Activated effector memory CD4-positive, alpha-beta T cell treated with anti-CD3 and anti-CD28 coated beads, Interleukin-2, amount 50 U/mL, for 16 hours (primary cell): ENCODE results near the gene CMC4.

Experiments
- DNase-seq: peaks from one replicate; pipeline ENCODE4 v3.0.0-alpha.2; 2020

CMC4 gene

GRCh38 chrX:155070975-155071693 lies at the start of gene CMC4, which contains the start of the genes BRCC3 and MTCP1:
Gene CMC4, minus strand, starts transcription at chrX:155071136. Its CDS starts 7,113 bp downstream, at chrX:155064023.
Gene BRCC3, plus strand, starts transcription at chrX:155071508. Its CDS starts 20 bp downstream, at chrX:155071528.
Gene MTCP1, minus strand, starts transcription at chrX:155071136. Its CDS starts 5,126 bp downstream, at chrX:155066010.
- peak; percentile 91 for DNase-seq

GRCh38 chrX:155115174-155115819 lies 44.4 kb upstream of the CMC4 start:
- no peak for DNase-seq

GRCh38 chrX:155113097-155113496 lies 42.2 kb upstream of the CMC4 start:
- DNase-seq, result no peak

GRCh38 chrX:155112171-155112570 lies 41.2 kb upstream of the CMC4 start:
- DNase-seq, result no peak

GRCh38 chrX:155108427-155108826 lies 37.5 kb upstream of the CMC4 start:
- DNase-seq, result no peak

- DNase-seq, result no peak
These were observed 35.0 kb upstream of the CMC4 start for GRCh38 chrX:155105919-155106318.

GRCh38 chrX:155094468-155095061 lies 23.6 kb upstream of the CMC4 start:
- no peak for DNase-seq

- DNase-seq, result no peak
These were observed 16.2 kb upstream of the CMC4 start for GRCh38 chrX:155086961-155087735.

GRCh38 chrX:155086202-155086840 lies 15.4 kb upstream of the CMC4 start:
- DNase-seq, result peak; percentile 77

GRCh38 chrX:155071694-155072280 lies 851 bp upstream of the CMC4 start:
- DNase-seq, result no peak

- DNase-seq, result no peak
These were observed 317 bp downstream of the CMC4 start for GRCh38 chrX:155070663-155070974.

- DNase-seq, result no peak
These were observed 898 bp downstream of the CMC4 start for GRCh38 chrX:155070038-155070437.

- no peak for DNase-seq
These were observed 1.5 kb downstream of the CMC4 start for GRCh38 chrX:155069414-155069813.

GRCh38 chrX:155068165-155068564 lies 2.8 kb downstream of the CMC4 start:
- DNase-seq, result no peak

GRCh38 chrX:155065035-155065734 lies 5.8 kb downstream of the CMC4 start:
- no peak for DNase-seq

- no peak for DNase-seq
These were observed 9.2 kb downstream of the CMC4 start for GRCh38 chrX:155061760-155062159.

GRCh38 chrX:155056877-155057792 lies 13.8 kb downstream of the CMC4 start:
- DNase-seq, result peak; percentile 81

- DNase-seq, result peak; percentile 62
These were observed 14.5 kb downstream of the CMC4 start for GRCh38 chrX:155056471-155056870.

- no peak for DNase-seq
These were observed 15.4 kb downstream of the CMC4 start for GRCh38 chrX:155055494-155055893.

GRCh38 chrX:155054255-155054654 lies 16.7 kb downstream of the CMC4 start:
- no peak for DNase-seq

- DNase-seq, result no peak
These were observed 17.3 kb downstream of the CMC4 start for GRCh38 chrX:155053656-155054055.
